HG03378 (cell line): ENCODE data around the gene SYNM.
"Not testable (repeated sequence)": the region's sequence is repeated elsewhere in the genome, so short reads cannot be mapped to it uniquely, and the experiment has no call there.

Experiments
- ATAC-seq: cut with Tn5 transposase; IDR thresholded peaks from one replicate; pipeline ENCODE4 v1.9.1; 2021; ENCODE audit warnings: mild to moderate bottlenecking, moderate library complexity; ENCODE audit not compliant: unreplicated experiment

Gene SYNM, protein sequence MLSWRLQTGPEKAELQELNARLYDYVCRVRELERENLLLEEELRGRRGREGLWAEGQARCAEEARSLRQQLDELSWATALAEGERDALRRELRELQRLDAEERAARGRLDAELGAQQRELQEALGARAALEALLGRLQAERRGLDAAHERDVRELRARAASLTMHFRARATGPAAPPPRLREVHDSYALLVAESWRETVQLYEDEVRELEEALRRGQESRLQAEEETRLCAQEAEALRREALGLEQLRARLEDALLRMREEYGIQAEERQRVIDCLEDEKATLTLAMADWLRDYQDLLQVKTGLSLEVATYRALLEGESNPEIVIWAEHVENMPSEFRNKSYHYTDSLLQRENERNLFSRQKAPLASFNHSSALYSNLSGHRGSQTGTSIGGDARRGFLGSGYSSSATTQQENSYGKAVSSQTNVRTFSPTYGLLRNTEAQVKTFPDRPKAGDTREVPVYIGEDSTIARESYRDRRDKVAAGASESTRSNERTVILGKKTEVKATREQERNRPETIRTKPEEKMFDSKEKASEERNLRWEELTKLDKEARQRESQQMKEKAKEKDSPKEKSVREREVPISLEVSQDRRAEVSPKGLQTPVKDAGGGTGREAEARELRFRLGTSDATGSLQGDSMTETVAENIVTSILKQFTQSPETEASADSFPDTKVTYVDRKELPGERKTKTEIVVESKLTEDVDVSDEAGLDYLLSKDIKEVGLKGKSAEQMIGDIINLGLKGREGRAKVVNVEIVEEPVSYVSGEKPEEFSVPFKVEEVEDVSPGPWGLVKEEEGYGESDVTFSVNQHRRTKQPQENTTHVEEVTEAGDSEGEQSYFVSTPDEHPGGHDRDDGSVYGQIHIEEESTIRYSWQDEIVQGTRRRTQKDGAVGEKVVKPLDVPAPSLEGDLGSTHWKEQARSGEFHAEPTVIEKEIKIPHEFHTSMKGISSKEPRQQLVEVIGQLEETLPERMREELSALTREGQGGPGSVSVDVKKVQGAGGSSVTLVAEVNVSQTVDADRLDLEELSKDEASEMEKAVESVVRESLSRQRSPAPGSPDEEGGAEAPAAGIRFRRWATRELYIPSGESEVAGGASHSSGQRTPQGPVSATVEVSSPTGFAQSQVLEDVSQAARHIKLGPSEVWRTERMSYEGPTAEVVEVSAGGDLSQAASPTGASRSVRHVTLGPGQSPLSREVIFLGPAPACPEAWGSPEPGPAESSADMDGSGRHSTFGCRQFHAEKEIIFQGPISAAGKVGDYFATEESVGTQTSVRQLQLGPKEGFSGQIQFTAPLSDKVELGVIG (N-terminal part only)

DNA sequence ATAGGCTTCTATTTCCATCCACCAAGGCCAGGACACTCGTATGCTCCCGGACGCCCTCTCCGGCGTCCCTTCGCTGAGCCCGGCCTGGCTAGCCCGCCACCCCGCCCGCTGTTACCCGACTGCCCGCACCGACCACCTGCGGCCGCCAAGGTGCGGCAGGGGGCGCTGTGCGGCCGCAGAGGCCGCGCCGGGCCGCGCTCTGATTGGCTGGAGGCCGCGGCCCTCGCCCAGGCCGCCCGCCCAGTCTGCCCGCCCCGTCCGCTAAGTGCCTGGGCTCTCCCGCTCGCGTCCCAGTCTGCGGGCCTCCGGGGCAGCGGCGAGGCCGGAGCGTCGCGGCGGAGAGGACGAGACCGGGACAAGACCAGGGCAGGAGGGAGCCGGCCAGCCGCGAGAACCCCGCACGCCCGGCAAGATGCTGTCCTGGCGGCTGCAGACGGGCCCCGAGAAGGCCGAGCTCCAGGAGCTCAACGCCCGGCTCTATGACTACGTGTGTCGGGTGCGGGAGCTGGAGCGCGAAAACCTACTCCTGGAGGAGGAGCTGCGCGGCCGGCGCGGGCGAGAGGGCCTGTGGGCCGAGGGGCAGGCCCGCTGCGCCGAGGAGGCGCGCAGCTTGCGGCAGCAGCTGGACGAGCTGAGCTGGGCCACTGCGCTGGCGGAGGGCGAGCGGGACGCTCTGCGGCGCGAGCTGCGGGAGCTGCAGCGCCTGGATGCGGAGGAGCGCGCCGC is at the start of gene SYNM:
Gene SYNM, plus strand, starts transcription at position 293 of the 726 bp plus-strand sequence. Its CDS starts 120 bp downstream, at position 413.
- peak; percentile 30 for ATAC-seq

DNA sequence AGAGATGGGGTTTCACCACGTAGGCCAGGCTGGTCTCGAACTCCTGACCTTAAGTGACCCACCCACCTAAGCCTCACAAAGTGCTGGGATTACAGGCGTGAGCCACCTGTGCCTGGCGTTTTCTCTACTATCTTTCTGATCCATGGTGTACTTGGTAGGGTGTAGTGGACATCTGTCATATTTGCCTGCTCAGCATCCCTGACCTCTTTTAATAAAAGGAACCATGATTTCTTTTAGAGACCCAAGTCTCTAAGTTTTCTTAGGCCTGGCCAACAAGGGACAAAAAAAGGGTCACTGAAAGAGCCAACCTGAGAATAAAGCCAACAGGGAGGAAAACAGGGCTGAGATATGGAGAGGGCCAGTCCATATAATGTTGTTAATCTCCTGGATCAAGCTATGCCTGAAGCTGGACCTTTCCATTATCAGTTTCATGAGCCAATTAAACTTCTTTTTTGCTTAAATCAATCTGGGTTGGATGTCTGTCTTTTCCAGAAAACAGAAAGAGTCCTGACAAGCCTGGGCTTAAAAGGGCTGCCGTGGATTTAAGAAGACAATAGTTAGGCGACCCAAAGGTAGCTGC is 49.2 kb upstream of the SYNM start:
- ATAC-seq = no peak

DNA sequence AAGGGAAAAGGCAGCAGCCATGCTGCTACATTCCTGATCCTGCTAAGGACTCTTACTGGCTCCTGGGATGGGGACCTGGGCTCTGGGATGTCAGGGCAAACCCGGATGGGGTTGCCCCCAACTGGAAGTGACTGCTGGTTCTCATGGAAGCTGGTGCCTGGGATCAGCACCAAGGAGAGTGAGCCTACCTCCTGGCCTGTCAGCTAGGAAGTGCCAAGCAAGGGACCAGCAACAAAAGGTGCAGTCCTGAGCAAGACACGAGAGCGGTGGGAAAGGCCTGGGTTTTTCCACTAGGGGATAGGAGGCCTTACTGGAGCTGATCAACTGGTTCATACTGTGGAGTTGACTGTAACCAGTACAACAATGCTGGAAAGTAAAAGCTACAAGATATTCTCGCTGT is 47.9 kb upstream of the SYNM start:
- no peak for ATAC-seq

- no peak for ATAC-seq
Measured at GRCh38 chr15:99057697-99058420, 47.0 kb upstream of the SYNM start.

GRCh38 chr15:99058421-99058870 is 46.4 kb upstream of the SYNM start:
- no peak for ATAC-seq

- ATAC-seq = peak; percentile 48
Measured at GRCh38 chr15:99059010-99059981, 45.6 kb upstream of the SYNM start.

DNA sequence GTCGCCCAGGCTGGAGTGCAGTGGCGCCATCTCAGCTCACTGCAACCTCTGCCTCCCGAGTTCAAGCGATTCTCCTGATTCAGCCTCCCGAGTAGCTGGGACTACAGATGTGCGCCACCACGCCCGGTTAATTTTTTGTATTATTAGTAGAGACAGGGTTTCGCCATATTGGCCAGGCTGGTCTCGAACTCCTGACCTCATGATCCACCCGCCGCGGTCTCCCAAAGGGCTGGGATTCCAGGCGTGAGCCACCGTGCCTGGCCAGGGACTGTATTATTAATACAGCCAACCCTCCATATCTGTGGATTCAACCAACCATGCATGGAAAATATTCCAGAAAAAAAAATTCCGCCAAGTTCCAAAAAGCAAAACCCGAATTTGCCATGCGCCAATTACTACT is 44.7 kb upstream of the SYNM start:
- not testable (repeated sequence) for ATAC-seq

DNA sequence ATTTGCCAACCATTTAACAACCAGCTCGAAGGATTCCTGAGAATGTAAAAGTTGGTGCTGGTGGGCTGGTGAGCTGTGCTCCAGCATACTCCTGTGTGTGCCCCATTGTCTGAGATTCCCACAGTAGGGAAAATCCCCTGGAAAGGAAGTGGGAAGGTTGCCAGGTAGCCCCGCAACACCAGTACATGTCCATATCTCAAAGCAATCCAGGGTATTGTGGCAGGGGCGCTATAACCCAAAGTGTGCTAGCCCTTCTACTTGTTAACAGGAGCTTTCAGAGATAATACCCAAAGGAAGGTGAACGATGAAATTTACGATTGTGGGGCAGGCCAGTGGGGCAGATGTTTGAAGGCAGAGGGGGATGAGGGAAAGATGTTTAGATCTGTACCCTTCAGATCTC is 42.7 kb upstream of the SYNM start:
- no peak for ATAC-seq

- no peak for ATAC-seq
Measured at GRCh38 chr15:99068186-99068585, 36.7 kb upstream of the SYNM start.

- no peak for ATAC-seq
Measured at GRCh38 chr15:99070208-99070607, 34.7 kb upstream of the SYNM start.

GRCh38 chr15:99071091-99071680 is 33.7 kb upstream of the SYNM start:
- no peak for ATAC-seq

- ATAC-seq = no peak
Measured at GRCh38 chr15:99073008-99073717, 31.7 kb upstream of the SYNM start.

GRCh38 chr15:99074446-99074845 is 30.4 kb upstream of the SYNM start:
- ATAC-seq = no peak

- ATAC-seq = not testable (repeated sequence)
Measured at GRCh38 chr15:99075059-99075652, 29.7 kb upstream of the SYNM start.

DNA sequence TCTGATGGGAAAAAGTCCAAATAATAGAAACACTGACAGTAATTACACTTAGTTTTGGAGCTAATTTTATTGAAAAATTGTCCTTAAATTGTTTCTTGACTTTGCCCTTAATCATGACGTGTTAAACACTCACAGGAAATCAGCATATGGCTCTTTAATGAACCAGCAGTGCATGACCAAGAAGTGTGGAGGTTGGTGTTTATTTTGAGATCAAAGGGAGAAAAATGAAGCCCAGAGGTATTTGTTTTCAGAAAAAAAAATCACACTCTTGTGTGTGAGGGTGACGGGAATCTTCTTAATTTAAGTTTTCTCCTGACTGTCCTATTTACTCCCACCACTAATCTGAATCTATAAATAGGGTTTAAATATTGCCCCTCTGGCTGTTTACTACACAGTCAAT is 28.8 kb upstream of the SYNM start:
- ATAC-seq = no peak

DNA sequence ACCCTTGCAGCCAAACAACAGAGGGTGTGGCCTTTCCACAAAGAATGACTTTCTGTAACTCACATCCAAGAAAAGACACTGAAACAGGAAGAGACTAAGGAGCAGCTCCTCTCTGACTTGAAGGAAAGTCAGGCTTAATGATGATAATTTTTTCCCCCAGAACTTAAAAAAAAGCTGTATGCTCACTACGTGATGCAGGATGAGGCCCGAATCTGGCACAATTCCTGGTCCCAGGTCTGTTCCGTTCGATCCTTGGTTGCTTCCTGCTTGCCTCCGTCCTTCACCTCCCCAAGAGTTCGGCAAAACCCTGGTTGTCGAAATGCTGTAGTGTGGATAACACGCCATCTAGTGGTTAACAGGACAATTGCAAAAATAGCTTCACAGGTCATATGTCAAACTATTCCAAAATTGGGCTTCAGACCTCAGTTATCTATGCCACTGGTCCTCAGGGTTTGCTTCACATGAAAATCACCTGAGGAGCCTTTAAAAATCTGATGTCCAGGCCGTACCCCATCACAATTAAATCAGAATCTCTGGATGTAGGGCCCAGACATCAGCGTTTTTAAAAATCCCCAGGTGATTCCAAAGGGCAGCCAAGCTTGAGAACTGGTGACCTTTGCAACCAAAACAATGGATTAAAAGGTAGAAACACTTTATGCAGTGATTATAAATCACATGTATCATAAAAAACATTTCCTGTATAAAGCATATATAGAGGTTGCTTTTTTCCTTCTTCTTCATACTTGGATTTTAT is 28.1 kb upstream of the SYNM start:
- ATAC-seq = peak; percentile 79
